BLaER1 (cell line): ENCODE results near the gene ST3GAL2.
"Not testable (repeated sequence)": the region's sequence is repeated elsewhere in the genome, so short reads cannot be mapped to it uniquely, and the experiment has no call there.

Experiments
- H3K27ac ChIP-seq: shearing (Covaris generic); formaldehyde crosslinking; 2 replicates; pipeline ENCODE4 v1.8.1; 2022
- H3K27me3 ChIP-seq: shearing (Covaris generic); formaldehyde crosslinking; 2 replicates; pipeline ENCODE4 v1.8.1; 2022
- H3K36me3 ChIP-seq: shearing (Covaris generic); formaldehyde crosslinking; 2 replicates; pipeline ENCODE4 v1.8.1; 2022
- H3K4me1 ChIP-seq: shearing (Covaris generic); formaldehyde crosslinking; 2 replicates; pipeline ENCODE4 v1.8.1; 2022
- H3K4me2 ChIP-seq: shearing (Covaris generic); formaldehyde crosslinking; 2 replicates; pipeline ENCODE4 v1.8.1; 2022
- H3K4me3 ChIP-seq: shearing (Covaris generic); formaldehyde crosslinking; 2 replicates; pipeline ENCODE4 v1.8.1; 2022
- H3K9ac ChIP-seq: shearing (Covaris generic); formaldehyde crosslinking; 2 replicates; pipeline ENCODE4 v1.8.1; 2022
- H3K9me3 ChIP-seq: shearing (Covaris generic); formaldehyde crosslinking; 2 replicates; pipeline ENCODE4 v1.8.1; 2022
- H4K20me1 ChIP-seq: shearing (Covaris generic); formaldehyde crosslinking; 2 replicates; pipeline ENCODE4 v1.8.1; 2022
- Cebpa-rat ChIP-seq: shearing (Covaris generic); IDR thresholded peaks from 2 replicates; pipeline ENCODE4 v1.8.1; 2022

Gene ST3GAL2

DNA sequence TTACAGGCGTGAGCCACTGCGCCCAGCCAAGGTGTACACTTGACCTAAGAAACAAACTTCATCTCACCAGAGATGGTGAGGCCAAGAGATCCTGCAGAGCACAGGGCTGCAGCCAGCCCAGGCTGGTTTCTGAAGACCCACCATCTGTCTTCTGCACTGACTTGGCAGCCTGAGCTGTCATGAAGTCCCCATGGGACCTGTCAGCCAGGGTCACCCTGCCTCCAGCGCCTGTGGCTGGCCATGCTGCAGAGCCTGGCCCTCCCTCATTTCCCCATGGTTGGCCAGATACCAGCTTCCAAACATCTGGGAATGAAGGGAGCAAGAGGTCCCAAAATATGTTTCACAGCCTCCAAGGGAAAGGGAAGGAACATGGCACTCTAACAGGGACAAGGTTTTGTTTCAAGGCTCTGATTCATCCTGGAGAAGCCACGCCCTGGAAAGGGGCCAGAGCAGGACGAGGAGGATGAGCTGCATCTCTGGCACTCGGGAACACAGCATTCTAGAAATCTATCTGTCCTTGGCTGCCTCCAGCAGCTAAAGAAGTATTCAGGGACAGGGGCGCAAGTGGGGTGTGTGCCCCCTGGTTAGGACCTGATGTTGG lies 46.9 kb downstream of the ST3GAL2 start:
- H3K4me3 ChIP-seq, result no peak overlapping the region
- H3K27ac ChIP-seq, result no peak overlapping the region
- H3K4me1 ChIP-seq, result peaks cover 17% of the 10 kb centered on the region
- H3K9me3 ChIP-seq, result no peaks in the 10 kb centered on the region
- H4K20me1 ChIP-seq, result peaks cover 34% of the 10 kb centered on the region
- H3K27me3 ChIP-seq, result no peaks in the 10 kb centered on the region
- TF ChIP-seq Cebpa-rat, result no peak
- H3K9ac ChIP-seq, result peak overlapping the region; percentile 45; the same call in 1 of the 2 replicates
- peak overlapping the region; percentile 24 for H3K4me2 ChIP-seq
- H3K36me3 ChIP-seq, result peaks cover 93% of the 10 kb centered on the region

DNA sequence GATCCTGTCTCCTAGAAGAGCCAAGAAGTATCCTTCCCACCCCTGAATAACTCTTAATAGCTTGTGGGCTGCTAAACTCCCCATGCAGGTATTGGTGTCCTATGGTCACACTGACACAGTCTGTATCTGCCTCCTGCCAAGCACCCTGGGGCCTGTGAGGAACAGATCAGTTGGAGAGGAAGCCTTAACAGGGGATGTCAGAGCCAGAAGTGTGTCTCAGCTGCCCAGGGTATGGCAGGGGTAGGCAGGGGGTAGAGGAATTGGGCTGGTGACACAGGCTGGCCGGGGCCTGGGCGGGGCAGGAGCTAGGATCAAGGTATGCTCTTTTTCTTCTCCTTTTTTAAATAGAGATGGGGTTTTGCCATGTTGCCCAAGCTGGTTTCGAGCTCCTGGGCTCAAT lies 47.5 kb downstream of the ST3GAL2 start:
- H4K20me1 ChIP-seq, result peaks cover 33% of the 10 kb centered on the region
- H3K36me3 ChIP-seq, result peaks cover 95% of the 10 kb centered on the region
- H3K4me3 ChIP-seq, result no peak overlapping the region
- no peaks in the 10 kb centered on the region for H3K9me3 ChIP-seq
- H3K27ac ChIP-seq, result peak overlapping the region; percentile 9; the same call in 1 of the 2 replicates
- H3K9ac ChIP-seq, result no peak overlapping the region
- H3K27me3 ChIP-seq, result no peaks in the 10 kb centered on the region
- no peak for TF ChIP-seq Cebpa-rat
- H3K4me1 ChIP-seq, result peaks cover 14% of the 10 kb centered on the region
- peak overlapping the region; percentile 24; the same call in 1 of the 2 replicates for H3K4me2 ChIP-seq

DNA sequence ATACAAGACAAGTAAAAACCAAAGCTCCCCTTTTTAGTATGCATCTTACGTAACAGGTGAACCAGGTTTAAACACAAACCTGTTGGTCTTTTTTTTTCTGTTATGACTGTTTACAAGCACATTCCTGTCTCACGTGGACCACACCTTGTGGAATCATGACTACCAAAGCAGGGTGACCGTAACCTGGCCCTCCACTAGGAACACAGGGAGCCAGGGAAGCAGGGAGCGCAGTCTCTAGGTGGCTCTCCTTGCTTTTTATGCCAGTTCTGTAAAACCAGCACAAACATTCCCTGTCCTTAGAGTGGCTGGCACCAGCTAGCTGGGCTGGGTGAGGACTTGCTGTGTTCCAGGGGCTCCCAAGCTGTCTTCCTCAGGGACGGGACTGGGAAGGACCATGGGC lies 48.1 kb downstream of the ST3GAL2 start:
- Histone ChIP-seq H3K27ac (peak overlapping the region; percentile 9; the same call in 1 of the 2 replicates), H3K27me3 (no peaks in the 10 kb centered on the region), H3K9ac (no peak overlapping the region), H3K4me2 (no peak overlapping the region), H3K36me3 (peaks cover 98% of the 10 kb centered on the region), H3K4me1 (peaks cover 11% of the 10 kb centered on the region), H3K9me3 (no peaks in the 10 kb centered on the region), H3K4me3 (no peak overlapping the region), H4K20me1 (peaks cover 27% of the 10 kb centered on the region; the same call in 1 of the 2 replicates)
- TF ChIP-seq Cebpa-rat, result no peak

DNA sequence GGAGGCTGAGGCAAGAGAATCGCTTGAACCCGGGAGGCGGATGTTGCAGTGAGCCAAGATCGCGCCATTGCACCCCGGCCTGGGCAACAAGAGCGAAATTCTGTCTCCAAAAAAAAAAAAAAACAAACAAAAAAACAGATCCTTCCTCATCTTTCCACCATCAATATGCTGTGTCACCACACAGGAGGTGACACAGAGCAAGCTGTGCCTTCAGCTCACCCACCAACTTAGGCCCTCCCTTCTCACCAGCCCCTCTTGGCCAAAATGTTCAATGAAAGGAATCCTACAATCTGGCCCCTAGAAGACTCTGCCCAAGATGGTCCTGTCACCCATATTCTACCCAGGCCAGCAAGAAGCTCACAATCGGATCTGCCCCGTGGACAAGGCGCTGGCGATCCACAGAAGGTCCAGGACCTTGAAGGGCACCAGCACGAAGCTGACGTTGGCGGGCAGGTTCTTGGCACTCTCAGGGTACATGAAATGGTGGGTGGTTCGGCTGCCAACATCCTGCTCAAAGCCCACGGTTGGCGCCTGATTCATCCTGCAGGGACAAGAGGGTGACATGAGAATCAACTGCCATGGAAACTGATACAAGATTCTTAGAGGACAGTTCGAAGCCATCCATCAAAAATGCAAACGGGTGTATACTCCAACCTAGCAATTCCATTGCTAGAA lies 50.8 kb downstream of the ST3GAL2 start:
- H3K9me3 ChIP-seq, result no peaks in the 10 kb centered on the region
- no peak overlapping the region for H3K27ac ChIP-seq
- no peak overlapping the region for H3K4me3 ChIP-seq
- peaks cover 95% of the 10 kb centered on the region for H3K36me3 ChIP-seq
- TF ChIP-seq Cebpa-rat, result no peak
- H4K20me1 ChIP-seq, result 0 out of 2 replicates have a peak, but pooled peaks cover 10% of the 10 kb centered on the region
- H3K27me3 ChIP-seq, result no peaks in the 10 kb centered on the region
- no peak overlapping the region for H3K4me2 ChIP-seq
- peaks cover 11% of the 10 kb centered on the region for H3K4me1 ChIP-seq
- H3K9ac ChIP-seq, result no peak overlapping the region

DNA sequence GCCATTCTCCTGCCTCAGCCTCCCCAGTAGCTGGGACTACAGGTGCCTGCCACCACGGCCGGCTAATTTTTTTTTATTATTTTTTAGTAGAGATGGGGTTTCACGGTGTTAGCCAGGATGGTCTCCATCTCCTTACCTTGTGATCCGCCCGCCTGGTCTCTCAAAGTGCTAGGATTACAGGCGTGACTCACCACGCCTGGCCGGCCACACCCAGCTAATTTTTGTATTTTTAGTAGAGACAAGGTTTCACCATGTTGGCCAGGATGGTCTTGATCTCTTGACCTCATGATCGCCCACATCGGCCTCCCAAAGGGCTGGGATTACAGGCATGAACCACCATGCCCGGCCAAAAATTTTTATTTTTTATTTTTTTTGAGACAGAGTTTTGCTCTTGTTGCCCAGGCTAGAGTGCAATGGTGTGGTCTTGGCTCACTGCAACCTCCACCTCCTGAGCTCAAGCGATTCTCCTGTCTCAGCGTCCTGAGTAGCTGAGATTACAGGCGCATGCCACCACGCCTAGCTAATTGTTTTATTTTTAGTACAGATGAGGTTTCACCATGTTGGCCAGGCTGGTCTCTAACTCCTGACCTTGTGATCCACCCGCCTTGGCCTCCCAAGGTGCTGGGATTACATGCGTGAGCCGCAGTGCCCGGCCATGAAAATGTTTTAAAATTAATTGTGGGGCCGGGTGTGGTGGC lies 52.5 kb downstream of the ST3GAL2 start:
- H4K20me1 ChIP-seq, H3K27me3 ChIP-seq, H3K4me3 ChIP-seq, H3K9me3 ChIP-seq, H3K4me1 ChIP-seq, H3K27ac ChIP-seq, H3K9ac ChIP-seq, H3K4me2 ChIP-seq: not testable (repeated sequence)
- peaks cover 88% of the 10 kb centered on the region for H3K36me3 ChIP-seq

DNA sequence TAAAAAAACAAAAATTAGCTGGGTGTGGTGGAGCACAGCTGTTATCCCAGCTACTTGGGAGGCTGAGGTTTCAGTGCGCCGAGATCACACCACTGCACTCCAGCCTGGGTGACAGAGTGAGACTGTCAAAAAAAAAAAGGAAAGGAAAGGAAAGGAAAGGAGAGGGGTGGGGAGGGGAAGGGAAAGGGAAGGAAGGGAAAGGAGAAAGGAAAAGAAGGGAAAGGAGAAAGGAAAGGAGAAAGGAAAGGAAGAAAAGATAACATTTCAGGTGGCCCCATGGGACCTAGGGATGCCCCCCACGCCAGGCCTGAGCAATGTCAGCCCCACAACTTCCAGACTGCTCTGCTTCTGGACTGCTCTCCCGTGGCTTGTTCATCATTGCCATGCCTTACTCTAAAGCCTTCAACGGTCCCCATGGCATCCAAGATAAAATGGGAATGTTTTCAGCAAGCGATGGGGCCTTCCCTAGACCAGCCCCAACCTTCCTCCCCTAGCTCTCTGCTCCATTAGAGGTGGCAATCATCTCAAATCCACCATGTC lies 55.4 kb downstream of the ST3GAL2 start:
- H3K4me1 ChIP-seq, result peaks cover 24% of the 10 kb centered on the region
- no peaks in the 10 kb centered on the region for H3K9me3 ChIP-seq
- H3K27me3 ChIP-seq, result no peaks in the 10 kb centered on the region
- peaks cover 9% of the 10 kb centered on the region for H4K20me1 ChIP-seq
- no peak overlapping the region for H3K9ac ChIP-seq
- TF ChIP-seq Cebpa-rat, result no peak
- no peak overlapping the region for H3K4me2 ChIP-seq
- H3K4me3 ChIP-seq, result no peak overlapping the region
- H3K36me3 ChIP-seq, result peaks cover 70% of the 10 kb centered on the region
- H3K27ac ChIP-seq, result no peak overlapping the region

DNA sequence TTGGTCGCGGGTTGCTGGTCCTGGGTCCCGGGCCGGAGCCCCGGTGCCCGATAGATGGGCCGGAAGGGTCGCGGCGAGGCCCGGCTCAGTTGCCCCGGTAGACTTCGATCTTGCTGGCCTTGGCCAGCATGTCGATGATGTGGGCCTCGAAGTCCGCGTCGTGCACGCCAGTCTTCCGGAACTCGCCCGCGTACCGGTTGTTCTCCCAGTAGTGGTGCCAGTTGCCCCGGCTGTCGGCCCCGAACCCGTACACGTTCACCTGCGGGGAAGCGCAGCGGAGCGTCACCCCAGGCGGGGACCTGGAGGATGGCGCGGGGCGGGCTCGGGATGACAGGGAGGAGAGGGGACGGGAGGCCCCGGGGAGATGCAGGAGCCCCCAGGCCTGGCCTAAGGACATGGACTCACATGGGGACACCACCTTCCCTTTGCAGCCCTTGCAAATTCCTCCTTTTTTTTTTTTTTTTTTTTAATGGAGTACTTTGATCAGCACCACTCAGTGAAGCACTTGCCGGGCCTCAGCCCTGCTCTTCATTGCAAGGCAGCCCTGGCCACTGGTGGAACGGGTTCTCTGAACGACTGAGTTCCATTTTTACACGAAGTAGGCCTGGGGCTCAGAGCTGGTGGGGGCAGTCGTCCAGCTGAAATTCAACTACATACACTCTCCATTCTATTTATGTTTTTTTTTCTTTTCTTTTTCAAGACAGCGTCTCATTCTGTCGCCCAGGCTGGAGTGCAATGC lies 57.1 kb downstream of the ST3GAL2 start:
- Histone ChIP-seq H3K27ac (peak overlapping the region; percentile 75), H3K4me1 (peaks cover 32% of the 10 kb centered on the region), H3K27me3 (no peaks in the 10 kb centered on the region), H4K20me1 (peaks cover 9% of the 10 kb centered on the region), H3K9me3 (no peaks in the 10 kb centered on the region), H3K9ac (peak overlapping the region; percentile 68), H3K4me2 (peak overlapping the region; percentile 86), H3K4me3 (peak overlapping the region; percentile 81), H3K36me3 (peaks cover 62% of the 10 kb centered on the region)
- no peak for TF ChIP-seq Cebpa-rat

DNA sequence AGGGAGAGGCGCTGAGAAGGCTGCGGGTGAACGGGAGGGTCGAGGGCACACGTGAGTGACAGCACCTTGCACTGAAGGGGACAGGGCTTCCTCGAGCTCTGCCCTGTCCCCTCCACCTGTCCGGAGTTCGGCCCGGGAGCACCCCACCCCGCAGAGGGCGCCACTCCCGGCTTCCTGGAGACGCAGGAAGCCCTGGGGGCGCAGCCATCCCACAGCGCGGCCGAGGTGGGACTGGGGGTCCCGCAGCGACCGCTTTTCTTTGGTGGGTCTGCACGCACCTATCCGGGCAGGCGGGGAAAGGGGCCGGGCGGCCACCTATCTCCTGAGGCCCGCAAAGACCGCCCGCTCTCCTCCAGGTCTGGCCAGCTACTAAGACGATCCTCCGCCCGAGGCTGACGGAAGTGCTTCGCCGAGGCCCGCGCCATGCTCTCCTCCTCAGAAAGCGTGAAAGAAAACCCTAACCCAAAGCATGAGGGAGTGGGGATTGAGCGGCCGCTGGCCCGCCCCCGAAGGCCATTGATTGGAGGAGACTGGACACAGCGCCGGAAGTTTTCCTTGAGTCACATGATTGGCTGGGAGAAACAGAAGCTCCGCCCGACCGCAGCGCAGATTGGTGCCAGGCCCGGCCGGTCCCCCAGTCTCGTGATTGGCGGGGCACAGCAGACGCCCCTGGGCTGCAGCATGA lies 57.8 kb downstream of the ST3GAL2 start:
- Histone ChIP-seq H3K4me1 (peaks cover 39% of the 10 kb centered on the region), H3K27ac (peak overlapping the region; percentile 96), H3K4me2 (peak overlapping the region; percentile 97), H3K9ac (peak overlapping the region; percentile 93), H3K27me3 (no peaks in the 10 kb centered on the region), H3K36me3 (peaks cover 59% of the 10 kb centered on the region), H3K4me3 (peak overlapping the region; percentile 81), H3K9me3 (no peaks in the 10 kb centered on the region), H4K20me1 (peaks cover 16% of the 10 kb centered on the region)
- no peak for TF ChIP-seq Cebpa-rat
